Stimulated activated effector memory CD8-positive, alpha-beta T cell treated with anti-CD3 and anti-CD28 coated beads, Interleukin-12 subunit alpha, Interleukin-12 subunit beta, amount 100 ng/mL, for 72 hours (primary cell): ENCODE results near the gene CRPPA.
"Not testable (repeated sequence)": the region's sequence is repeated elsewhere in the genome, so short reads cannot be mapped to it uniquely, and the experiment has no call there.

Experiments
- ATAC-seq: fragments of 150-1000 bp; cut with Tn5 transposase; 2 replicates; pipeline ENCODE4 v1.10.0; 2021
- DNase-seq, 2 donors: peaks; one replicate each; pipeline ENCODE4 v3.0.0; 2021 to 2022; ENCODE audit warnings: low spot score in 2 of 2
- H3K27ac Mint-ChIP-seq: one replicate; pipeline ENCODE4 v1.8.0; 2022; ENCODE audit warnings: mild to moderate bottlenecking, mixed read lengths
- H3K36me3 Mint-ChIP-seq: one replicate; pipeline ENCODE4 v1.8.0; 2022; ENCODE audit warnings: mild to moderate bottlenecking, mixed read lengths
- H3K4me1 Mint-ChIP-seq: one replicate; pipeline ENCODE4 v1.8.0; 2022; ENCODE audit warnings: mixed read lengths
- H3K4me3 Mint-ChIP-seq: one replicate; pipeline ENCODE4 v1.8.0; 2022; ENCODE audit warnings: mild to moderate bottlenecking, mixed read lengths
- H3K9me3 Mint-ChIP-seq: one replicate; pipeline ENCODE4 v1.8.0; 2022; ENCODE audit warnings: mixed read lengths

The CRPPA gene

GRCh38 chr7:16421333-16422102, at the start of gene CRPPA:
Gene CRPPA, minus strand, starts transcription at chr7:16421538. Its CDS starts 216 bp downstream, at chr7:16421322.
- Mint-ChIP-seq H3K4me1 (peaks cover 22% of the 10 kb centered on the region), H3K27ac (peak within 1 kb of the TSS; percentile 95), H3K9me3 (no peaks in the 10 kb centered on the region), H3K4me3 (peak within 1 kb of the TSS; percentile 81), H3K36me3 (peaks cover 10% of the 10 kb centered on the region)
- DNase-seq (peak; percentile 35 to 79), ATAC-seq (peak; percentile 57)

DNA sequence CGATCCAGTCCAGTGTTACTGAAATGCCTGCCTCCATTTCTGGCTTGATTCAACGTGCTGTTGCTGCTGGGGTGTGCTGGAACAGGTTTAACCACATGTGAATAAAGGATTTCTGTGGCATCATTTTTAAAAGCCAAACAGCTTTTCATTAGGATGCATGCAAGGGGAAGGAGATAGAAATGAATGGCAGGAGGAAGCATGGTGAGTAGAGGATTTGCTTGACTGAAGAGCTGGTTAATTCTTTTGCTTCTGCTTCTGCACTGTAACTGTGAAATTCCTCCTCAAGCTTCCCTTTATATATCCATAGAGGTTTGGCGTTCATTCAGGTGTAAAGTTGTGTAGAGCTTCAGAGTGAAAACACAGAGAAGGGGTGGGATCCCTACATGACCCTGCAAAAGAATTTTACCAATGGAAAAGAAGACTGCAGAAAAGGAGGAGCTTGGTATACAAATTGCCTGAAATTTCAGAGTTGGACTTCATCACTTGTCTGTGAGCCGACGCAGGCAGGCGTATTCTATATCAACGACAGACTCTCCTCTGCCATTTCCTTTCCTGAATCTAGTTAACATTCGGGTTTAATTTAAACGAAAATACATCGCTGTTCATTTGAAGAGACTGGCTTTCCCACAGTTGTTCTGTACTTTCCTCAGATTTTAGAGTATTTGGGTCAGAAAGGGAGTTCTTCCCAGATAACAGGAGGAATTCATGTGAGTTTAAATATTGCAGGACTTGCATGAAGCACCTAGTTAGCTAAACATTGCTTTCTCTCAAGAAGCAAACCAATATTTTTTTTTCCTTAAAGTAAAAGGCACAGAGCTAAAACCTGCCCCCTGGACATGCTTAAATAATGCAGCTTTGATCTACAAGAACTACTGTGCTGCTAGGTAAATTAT, 44.4 kb upstream of the CRPPA start, which contains the start of gene SOSTDC1:
Gene SOSTDC1 (minus strand): TSS at position 270 of the 893 bp plus-strand sequence. CDS start 70 bp downstream, at position 200.
- no peak for ATAC-seq
- no peaks in the 10 kb centered on the region for H3K9me3 Mint-ChIP-seq
- no peaks in the 10 kb centered on the region for H3K36me3 Mint-ChIP-seq
- DNase-seq, result no peak
- no peak within 1 kb of the TSS for H3K4me3 Mint-ChIP-seq
- no peaks in the 10 kb centered on the region for H3K4me1 Mint-ChIP-seq
- no peak within 1 kb of the TSS for H3K27ac Mint-ChIP-seq

DNA sequence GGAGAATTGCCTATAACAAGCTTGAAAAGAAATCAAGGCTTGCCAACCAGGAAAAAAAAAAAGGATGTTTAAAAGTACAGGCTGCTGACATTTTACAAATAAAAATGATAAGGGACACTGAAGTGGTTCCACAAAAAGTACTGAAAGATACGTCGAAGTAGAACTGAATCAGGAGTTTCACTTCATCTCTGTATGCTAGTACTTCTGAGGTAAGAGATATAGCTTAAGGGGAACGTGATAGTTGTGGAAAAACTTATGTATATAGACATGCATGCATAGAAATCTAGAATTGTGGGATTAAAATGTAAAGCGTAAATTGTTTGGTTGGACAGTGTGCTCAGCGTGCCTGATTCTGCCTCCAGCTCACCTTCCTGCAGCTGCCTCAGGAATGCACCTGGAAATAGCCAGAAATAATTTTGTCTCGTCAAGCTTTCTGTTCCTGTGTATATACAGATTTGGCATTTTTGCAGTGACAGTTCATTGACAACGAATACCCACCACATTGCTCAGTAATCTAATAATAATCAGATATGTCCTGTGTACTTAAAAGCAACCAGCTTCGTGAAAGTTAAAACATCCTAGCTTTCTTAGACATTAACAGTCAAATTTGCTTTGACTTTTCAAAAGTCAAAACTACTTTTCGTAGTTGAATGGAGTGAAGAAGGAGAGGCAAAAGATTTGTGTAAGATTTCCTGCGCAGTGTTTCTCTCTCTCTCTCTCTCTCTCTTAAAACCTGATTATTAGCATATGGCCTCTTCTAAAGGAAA, 42.8 kb upstream of the CRPPA start:
- ATAC-seq (no peak), DNase-seq (no peak)
- Mint-ChIP-seq H3K27ac (no peak overlapping the region), H3K36me3 (no peaks in the 10 kb centered on the region), H3K4me1 (no peaks in the 10 kb centered on the region), H3K4me3 (no peak overlapping the region), H3K9me3 (no peaks in the 10 kb centered on the region)

- DNase-seq, result no peak
- H3K36me3 Mint-ChIP-seq, result no peaks in the 10 kb centered on the region
- no peaks in the 10 kb centered on the region for H3K4me1 Mint-ChIP-seq
- H3K9me3 Mint-ChIP-seq, result no peaks in the 10 kb centered on the region
- no peak for ATAC-seq
- no peak overlapping the region for H3K4me3 Mint-ChIP-seq
- H3K27ac Mint-ChIP-seq, result no peak overlapping the region
Measured at GRCh38 chr7:16463520-16463919, 42.2 kb upstream of the CRPPA start.

GRCh38 chr7:16462431-16462889, 41.1 kb upstream of the CRPPA start:
- Mint-ChIP-seq H3K4me3 (no peak overlapping the region), H3K9me3 (no peaks in the 10 kb centered on the region), H3K36me3 (no peaks in the 10 kb centered on the region), H3K27ac (no peak overlapping the region), H3K4me1 (no peaks in the 10 kb centered on the region)
- ATAC-seq (no peak), DNase-seq (no peak)

DNA sequence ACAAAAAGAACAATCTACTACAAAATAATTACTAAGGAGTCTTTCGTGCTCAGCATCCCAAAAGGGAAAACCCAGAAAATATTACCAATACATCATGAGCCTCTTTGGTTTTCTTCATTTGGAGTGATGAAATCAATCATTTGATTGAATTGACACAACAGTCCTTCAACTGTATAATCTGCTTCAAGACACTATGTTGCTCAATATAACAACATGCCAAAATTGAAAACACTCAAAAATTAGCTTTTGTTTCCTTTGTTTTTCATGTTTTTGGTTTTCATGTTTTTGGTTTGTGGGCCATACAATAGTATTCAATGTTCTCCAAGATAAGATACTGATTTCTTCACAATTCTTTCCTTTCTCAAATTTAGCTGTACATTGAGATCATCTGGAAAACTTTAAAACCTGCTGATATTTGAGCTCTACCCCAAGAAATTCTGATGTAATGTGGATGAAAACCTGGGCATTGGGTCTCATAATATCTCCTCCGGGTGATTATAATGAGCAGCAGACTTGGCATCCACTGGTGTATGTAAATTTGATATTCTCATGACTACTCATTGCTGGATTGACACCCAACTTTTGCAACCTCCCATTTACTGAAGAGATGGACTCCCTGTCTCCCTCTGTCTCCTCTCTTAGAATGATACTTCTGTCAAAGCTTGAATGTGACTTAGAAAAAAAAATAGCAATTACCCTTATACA, 39.6 kb upstream of the CRPPA start:
- Mint-ChIP-seq H3K9me3 (no peaks in the 10 kb centered on the region), H3K4me3 (no peak overlapping the region), H3K4me1 (no peaks in the 10 kb centered on the region), H3K36me3 (no peaks in the 10 kb centered on the region), H3K27ac (no peak overlapping the region)
- DNase-seq (no peak), ATAC-seq (no peak)

DNA sequence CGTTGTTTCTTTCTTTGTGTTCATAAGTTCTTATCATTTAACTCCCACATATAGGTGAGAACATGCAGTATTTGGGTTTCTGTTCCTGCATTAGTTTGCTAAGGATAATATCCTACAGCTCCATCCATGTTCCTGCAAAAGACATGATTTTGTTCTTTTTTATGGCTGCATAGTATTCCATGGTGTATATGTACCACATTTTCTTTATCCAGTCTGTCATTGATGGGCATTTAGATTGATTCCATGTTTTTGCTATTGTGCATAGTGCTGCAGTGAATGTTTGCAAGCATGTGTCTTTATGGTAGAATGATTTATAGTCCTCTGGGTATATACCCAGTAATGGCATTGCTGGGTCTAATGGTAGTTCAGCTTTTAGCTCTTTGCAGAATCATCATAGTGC, 35.0 kb upstream of the CRPPA start:
- not testable (repeated sequence) for H3K4me1 Mint-ChIP-seq, ATAC-seq, DNase-seq, H3K27ac Mint-ChIP-seq, H3K36me3 Mint-ChIP-seq, H3K4me3 Mint-ChIP-seq, H3K9me3 Mint-ChIP-seq

GRCh38 chr7:16455591-16455990, 34.3 kb upstream of the CRPPA start:
- no peaks in the 10 kb centered on the region for H3K4me1 Mint-ChIP-seq
- DNase-seq (no peak), ATAC-seq (no peak)
- H3K36me3 Mint-ChIP-seq, result no peaks in the 10 kb centered on the region
- H3K9me3 Mint-ChIP-seq, result no peaks in the 10 kb centered on the region
- H3K4me3 Mint-ChIP-seq, result no peak overlapping the region
- H3K27ac Mint-ChIP-seq, result no peak overlapping the region

DNA sequence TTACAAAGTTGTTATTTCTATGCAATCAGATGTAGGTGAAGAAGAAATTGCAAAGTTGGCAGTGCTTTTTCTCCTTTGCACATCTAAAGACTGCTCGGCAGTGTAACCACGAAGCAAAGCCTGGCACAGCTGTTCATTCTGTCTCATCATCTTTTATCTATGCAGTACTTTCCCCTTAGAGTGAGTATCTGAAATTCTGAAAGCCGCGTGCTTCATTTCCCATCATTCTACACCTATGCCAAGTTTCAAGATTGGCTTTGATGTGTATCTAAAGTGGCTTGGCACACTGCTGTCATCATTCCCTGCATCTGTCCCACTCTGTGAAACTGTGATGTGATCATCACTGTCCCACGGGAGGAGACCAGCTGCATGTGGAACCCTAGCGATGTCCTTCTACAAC, 29.0 kb upstream of the CRPPA start:
- no peaks in the 10 kb centered on the region for H3K36me3 Mint-ChIP-seq
- DNase-seq (no peak), ATAC-seq (no peak)
- no peak overlapping the region for H3K4me3 Mint-ChIP-seq
- H3K27ac Mint-ChIP-seq, result no peak overlapping the region
- H3K9me3 Mint-ChIP-seq, result no peaks in the 10 kb centered on the region
- H3K4me1 Mint-ChIP-seq, result no peaks in the 10 kb centered on the region

DNA sequence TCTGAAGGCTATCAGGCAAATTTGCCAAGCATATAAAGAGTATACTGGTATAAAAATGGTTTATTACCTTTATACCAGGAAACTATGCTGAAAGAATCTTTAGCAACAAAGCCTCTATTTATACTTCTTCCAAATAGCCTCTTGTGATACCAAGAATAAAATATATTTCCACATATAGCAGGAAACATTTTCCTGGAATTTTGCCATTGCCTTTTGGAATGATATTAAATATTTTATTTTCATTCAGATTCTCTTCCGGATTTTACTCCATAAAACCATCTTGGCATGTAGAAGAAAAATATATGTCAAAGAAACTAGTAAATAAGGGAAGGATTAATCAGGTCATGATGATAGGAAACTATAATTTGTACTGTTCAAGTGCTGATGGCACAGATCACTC, 26.5 kb upstream of the CRPPA start:
- ATAC-seq (no peak), DNase-seq (no peak)
- H3K9me3 Mint-ChIP-seq, result no peaks in the 10 kb centered on the region
- no peaks in the 10 kb centered on the region for H3K4me1 Mint-ChIP-seq
- no peaks in the 10 kb centered on the region for H3K36me3 Mint-ChIP-seq
- H3K27ac Mint-ChIP-seq, result no peak overlapping the region
- no peak overlapping the region for H3K4me3 Mint-ChIP-seq

GRCh38 chr7:16446508-16446907, 25.2 kb upstream of the CRPPA start:
- H3K36me3 Mint-ChIP-seq, result no peaks in the 10 kb centered on the region
- DNase-seq, result no peak
- H3K4me1 Mint-ChIP-seq, result no peaks in the 10 kb centered on the region
- no peak for ATAC-seq
- H3K27ac Mint-ChIP-seq, result no peak overlapping the region
- H3K4me3 Mint-ChIP-seq, result no peak overlapping the region
- H3K9me3 Mint-ChIP-seq, result no peaks in the 10 kb centered on the region

GRCh38 chr7:16443871-16444270, 22.5 kb upstream of the CRPPA start:
- not testable (repeated sequence) for DNase-seq

GRCh38 chr7:16438988-16439387, 17.6 kb upstream of the CRPPA start:
- no peaks in the 10 kb centered on the region for H3K9me3 Mint-ChIP-seq
- ATAC-seq, result no peak

More at GRCh38 chr7:16443871-16444270, 22.5 kb upstream of the CRPPA start:
- not testable (repeated sequence) for H3K36me3 Mint-ChIP-seq, ATAC-seq, H3K27ac Mint-ChIP-seq, H3K9me3 Mint-ChIP-seq, H3K4me3 Mint-ChIP-seq, H3K4me1 Mint-ChIP-seq

DNA sequence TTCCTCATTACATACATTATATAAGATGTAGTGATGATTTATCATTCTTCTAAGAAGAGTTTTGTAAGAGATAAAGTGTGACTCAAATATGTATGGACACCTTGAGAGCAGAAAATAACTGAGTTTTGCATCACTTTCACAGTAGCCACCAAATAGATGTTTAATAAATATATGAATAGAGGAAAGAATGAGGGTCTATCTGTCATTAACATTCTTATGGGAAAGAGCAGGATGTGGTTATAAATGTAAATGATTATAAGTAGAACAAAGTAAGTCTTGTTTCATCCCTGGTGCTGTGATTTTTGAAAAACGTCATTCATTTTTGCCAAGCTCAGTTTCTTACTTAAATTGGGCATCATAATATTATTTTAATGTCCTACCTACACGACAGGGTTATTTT, 15.0 kb upstream of the CRPPA start:
- Mint-ChIP-seq H3K4me1 (no peaks in the 10 kb centered on the region), H3K9me3 (no peaks in the 10 kb centered on the region), H3K4me3 (no peak overlapping the region), H3K27ac (no peak overlapping the region), H3K36me3 (no peaks in the 10 kb centered on the region)
- ATAC-seq (no peak), DNase-seq (no peak)

More at GRCh38 chr7:16438988-16439387, 17.6 kb upstream of the CRPPA start:
- H3K4me1 Mint-ChIP-seq, result no peaks in the 10 kb centered on the region
- no peak overlapping the region for H3K27ac Mint-ChIP-seq
- no peak for DNase-seq
- no peaks in the 10 kb centered on the region for H3K36me3 Mint-ChIP-seq
- H3K4me3 Mint-ChIP-seq, result no peak overlapping the region
